Measurements from ENCODE around the gene OTUD4. TPM values are rescaled to one million over a fixed set of nuclear protein-coding genes. Genes with fewer than 3 reads are reported as not detected.

OTUD4 gene
- total and polyA plus RNA-seq, 9 of the 15 experiments (the other 6 are each of a cell fraction or from before 2014, with no cell fraction given): 4.2 to 29.0 (median 24.8) TPM

GRCh38 chr4:145180298-145181090 is at the start of gene OTUD4 (continued):
- peak; percentile 35 for TF ChIP-seq TAF9B (IDR thresholded peaks at IDR 0.05; ENCODE audit: partially characterized antibody)
- peak in 1 of 2 experiments; percentile 93 for TF ChIP-seq AFF1 (IDR thresholded peaks at IDR 0.05; ENCODE audit: low read depth in 1 of 2, partially characterized antibody in 2 of 2)
- no peak for TF ChIP-seq MED1 (CRISPR knock-in tag; IDR thresholded peaks at IDR 0.05; ENCODE audit: borderline replicate concordance)
- TF ChIP-seq RAD21 (CRISPR knock-in tag; conservative IDR thresholded peaks at IDR 0.05 in 1 of 2, IDR thresholded peaks at IDR 0.05 in 1 of 2): 0 out of 4 replicates have a peak, but pooled peaks of 1 of the 2 experiments have one; percentile 5
- TF ChIP-seq PRPF4 (IDR thresholded peaks at IDR 0.05; ENCODE audit: insufficient read depth, low read depth, low read length, poor library complexity, severe bottlenecking): no peak
- no peak for TF ChIP-seq EZH2 (IDR thresholded peaks at IDR 0.05; ENCODE audit: borderline replicate concordance, low read depth, low read length)
- no peak for TF ChIP-seq TGIF2 (CRISPR knock-in tag; IDR thresholded peaks at IDR 0.05)
- no peak for TF ChIP-seq ZNF134 (CRISPR knock-in tag; conservative IDR thresholded peaks at IDR 0.05)
- 0 out of 2 replicates have a peak, but pooled peaks have one; percentile 14 for TF ChIP-seq ZBED1 (IDR thresholded peaks at IDR 0.05)
- TF ChIP-seq TAF7 (tag; IDR thresholded peaks at IDR 0.05): no peak
- no peak for TF ChIP-seq CHD2 (IDR thresholded peaks at IDR 0.05; ENCODE audit: low read depth, low read length)
- TF ChIP-seq SMARCB1 (IDR thresholded peaks at IDR 0.05; ENCODE audit: insufficient read length, low read depth): no peak
- TF ChIP-seq ARHGAP35 (IDR thresholded peaks at IDR 0.05; ENCODE audit: partially characterized antibody): no peak
- no peak for TF ChIP-seq GATA2 (CRISPR knock-in tag; IDR thresholded peaks at IDR 0.05)
- TF ChIP-seq, protein P1, sequence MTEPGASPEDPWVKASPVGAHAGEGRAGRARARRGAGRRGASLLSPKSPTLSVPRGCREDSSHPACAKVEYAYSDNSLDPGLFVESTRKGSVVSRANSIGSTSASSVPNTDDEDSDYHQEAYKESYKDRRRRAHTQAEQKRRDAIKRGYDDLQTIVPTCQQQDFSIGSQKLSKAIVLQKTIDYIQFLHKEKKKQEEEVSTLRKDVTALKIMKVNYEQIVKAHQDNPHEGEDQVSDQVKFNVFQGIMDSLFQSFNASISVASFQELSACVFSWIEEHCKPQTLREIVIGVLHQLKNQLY (CRISPR knock-in tag; conservative IDR thresholded peaks at IDR 0.05): no peak
- TF ChIP-seq ZSCAN32 (CRISPR knock-in tag; IDR thresholded peaks at IDR 0.05): no peak
- no peak for TF ChIP-seq EWSR1 (IDR thresholded peaks at IDR 0.05; ENCODE audit: borderline replicate concordance, low read depth, partially characterized antibody)
- no peak for TF ChIP-seq ZNF277 (CRISPR knock-in tag; IDR thresholded peaks at IDR 0.05; ENCODE audit: borderline replicate concordance)
- TF ChIP-seq ZBTB7A (IDR thresholded peaks at IDR 0.05; ENCODE audit: borderline replicate concordance, control insufficient read depth, low read depth, low read length): peak; percentile 76

Measured in K562 (cell line).